DMS53 (cell line): Measurements from ENCODE around the gene PKD1.

Experiments used
- DNase-seq: peaks from one replicate; lab custom pipeline; 2025; lab: John Stamatoyannopoulos, UW

PKD1 gene

GRCh38 chr16:2046893-2047329, 88.8 kb downstream of the PKD1 start:
- DNase-seq = peak; percentile 83

- no peak for DNase-seq
Measured at GRCh38 chr16:2045965-2046892, 89.5 kb downstream of the PKD1 start.

GRCh38 chr16:2044541-2044940, 91.2 kb downstream of the PKD1 start:
- DNase-seq = peak; percentile 78

- DNase-seq = peak; percentile 96
Measured at GRCh38 chr16:2043667-2044451, 91.8 kb downstream of the PKD1 start.

GRCh38 chr16:2042986-2043666, 92.6 kb downstream of the PKD1 start:
- peak; percentile 97 for DNase-seq

- DNase-seq = peak; percentile 97
Measured at GRCh38 chr16:2042171-2042985, 93.3 kb downstream of the PKD1 start.

GRCh38 chr16:2040787-2041522, 94.7 kb downstream of the PKD1 start:
- DNase-seq = peak; percentile 89

GRCh38 chr16:2040041-2040786, 95.5 kb downstream of the PKD1 start:
- peak; percentile 50 for DNase-seq

GRCh38 chr16:2039274-2040031, 96.2 kb downstream of the PKD1 start:
- peak; percentile 98 for DNase-seq
